ENCODE data around the gene MOB1B. TPM values are rescaled to one million over a fixed set of nuclear protein-coding genes. Genes with fewer than 3 reads are reported as not detected.
A peak's percentile ranks its signal among the peaks of the same experiment; 100 is the strongest.

The MOB1B gene
- total and polyA plus RNA-seq, 11 donors, result 4.8 to 22.9 (median 16.6) TPM

GRCh38 chr4:70935038-70935695, 33.0 kb downstream of the MOB1B start:
- H3K4me3 ChIP-seq, result no peak overlapping the region
- H3K4me1 ChIP-seq, result peaks cover 0 to 14% (median 0%) of the 10 kb centered on the region in 12 donors
- ATAC-seq (no peak), DNase-seq (no peak)
- intact Hi-C loops (cut with DNase I), result no loop called here
- peaks cover 0 to 5% (median 0%) of the 10 kb centered on the region in 12 donors for H3K9me3 ChIP-seq
- no peaks in the 10 kb centered on the region for H3K27me3 ChIP-seq
- H3K36me3 ChIP-seq, result no peaks in the 10 kb centered on the region
- WGBS, 4 donors, result 79 to 84% (median 82%) methylated on average over 7 of the region's 7 CpGs
- TF ChIP-seq, protein P1, sequence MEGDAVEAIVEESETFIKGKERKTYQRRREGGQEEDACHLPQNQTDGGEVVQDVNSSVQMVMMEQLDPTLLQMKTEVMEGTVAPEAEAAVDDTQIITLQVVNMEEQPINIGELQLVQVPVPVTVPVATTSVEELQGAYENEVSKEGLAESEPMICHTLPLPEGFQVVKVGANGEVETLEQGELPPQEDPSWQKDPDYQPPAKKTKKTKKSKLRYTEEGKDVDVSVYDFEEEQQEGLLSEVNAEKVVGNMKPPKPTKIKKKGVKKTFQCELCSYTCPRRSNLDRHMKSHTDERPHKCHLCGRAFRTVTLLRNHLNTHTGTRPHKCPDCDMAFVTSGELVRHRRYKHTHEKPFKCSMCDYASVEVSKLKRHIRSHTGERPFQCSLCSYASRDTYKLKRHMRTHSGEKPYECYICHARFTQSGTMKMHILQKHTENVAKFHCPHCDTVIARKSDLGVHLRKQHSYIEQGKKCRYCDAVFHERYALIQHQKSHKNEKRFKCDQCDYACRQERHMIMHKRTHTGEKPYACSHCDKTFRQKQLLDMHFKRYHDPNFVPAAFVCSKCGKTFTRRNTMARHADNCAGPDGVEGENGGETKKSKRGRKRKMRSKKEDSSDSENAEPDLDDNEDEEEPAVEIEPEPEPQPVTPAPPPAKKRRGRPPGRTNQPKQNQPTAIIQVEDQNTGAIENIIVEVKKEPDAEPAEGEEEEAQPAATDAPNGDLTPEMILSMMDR (IDR thresholded peaks at IDR 0.05), result no peak
- no peak for TF ChIP-seq POLR2A (IDR thresholded peaks at IDR 0.05)
- no peak overlapping the region for H3K27ac ChIP-seq

DNA sequence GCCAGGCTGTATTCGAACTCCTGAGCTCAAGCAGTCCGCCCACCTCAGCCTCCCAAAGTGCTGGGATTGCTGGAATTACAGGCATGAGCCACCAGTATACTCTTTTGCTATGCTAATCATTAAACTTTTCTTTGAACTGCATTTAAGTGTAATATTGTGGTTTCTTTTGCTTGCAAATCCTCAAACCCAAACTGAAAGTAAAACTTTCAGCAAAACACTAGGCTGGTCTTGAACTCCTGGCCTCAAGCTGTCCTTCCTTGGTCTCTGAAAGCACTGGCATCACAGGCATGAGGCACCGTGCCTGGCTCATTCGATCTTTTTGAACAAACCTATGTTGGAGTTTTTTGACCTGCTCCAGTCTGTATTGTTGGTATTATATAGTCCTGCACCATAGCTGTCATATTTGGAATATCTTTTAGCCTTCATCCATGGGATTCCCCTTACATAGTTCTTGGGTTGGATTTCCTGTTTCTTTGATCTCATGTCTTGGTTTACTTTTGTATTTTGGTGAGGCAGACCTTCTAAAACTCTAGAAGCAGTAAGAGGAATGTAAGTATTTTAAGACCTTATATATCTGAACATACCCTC, 34.1 kb downstream of the MOB1B start:
- H3K27ac ChIP-seq, result no peak overlapping the region
- H3K36me3 ChIP-seq, result no peaks in the 10 kb centered on the region
- DNase-seq (no peak), ATAC-seq (no peak)
- peaks cover 0 to 5% (median 0%) of the 10 kb centered on the region in 12 donors for H3K9me3 ChIP-seq
- H3K4me1 ChIP-seq, result peaks cover 0 to 5% (median 0%) of the 10 kb centered on the region in 12 donors
- H3K4me3 ChIP-seq, result no peak overlapping the region
- intact Hi-C loops (cut with DNase I), result no loop called here
- H3K27me3 ChIP-seq, result no peaks in the 10 kb centered on the region
- TF ChIP-seq POLR2A (IDR thresholded peaks at IDR 0.05), result no peak
- TF ChIP-seq, protein P1 (IDR thresholded peaks at IDR 0.05), result no peak
- WGBS, 4 donors, result 93 to 99% (median 95%) methylated on average over 4 of the region's 4 CpGs

DNA sequence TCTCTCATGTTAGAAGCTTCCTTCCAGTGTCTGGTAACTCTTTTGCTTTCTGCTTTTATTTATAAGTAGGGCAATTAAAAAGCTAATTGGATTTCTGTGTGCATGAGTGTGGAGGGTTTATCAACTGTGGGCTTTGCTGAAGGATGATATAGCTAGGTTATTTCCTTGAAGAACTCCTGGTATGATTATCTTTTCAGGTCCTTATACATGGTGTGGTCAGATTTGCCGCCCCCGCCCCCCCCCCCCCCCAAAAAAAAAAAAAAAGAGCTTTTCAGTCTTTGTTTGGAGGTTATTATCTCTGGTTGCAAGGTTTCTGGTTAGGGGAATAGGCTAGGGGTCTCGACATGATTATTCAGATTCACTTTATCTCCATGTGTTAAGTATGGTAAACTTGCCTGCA, 35.9 kb downstream of the MOB1B start:
- Histone ChIP-seq H3K27me3 (no peaks in the 10 kb centered on the region), H3K36me3 (no peaks in the 10 kb centered on the region), H3K4me1 (peaks cover 0 to 5% (median 0%) of the 10 kb centered on the region in 12 donors), H3K4me3 (no peak overlapping the region), H3K27ac (no peak overlapping the region), H3K9me3 (peaks cover 0 to under 1% (median 0%) of the 10 kb centered on the region in 12 donors)
- DNase-seq (no peak), ATAC-seq (no peak)
- intact Hi-C loops (cut with DNase I), result no loop called here
- WGBS, 4 donors, result 60 to 71% (median 61%) methylated on average over 3 of the region's 3 CpGs
- TF ChIP-seq, protein P1 (IDR thresholded peaks at IDR 0.05), result no peak
- no peak for TF ChIP-seq POLR2A (IDR thresholded peaks at IDR 0.05)

DNA sequence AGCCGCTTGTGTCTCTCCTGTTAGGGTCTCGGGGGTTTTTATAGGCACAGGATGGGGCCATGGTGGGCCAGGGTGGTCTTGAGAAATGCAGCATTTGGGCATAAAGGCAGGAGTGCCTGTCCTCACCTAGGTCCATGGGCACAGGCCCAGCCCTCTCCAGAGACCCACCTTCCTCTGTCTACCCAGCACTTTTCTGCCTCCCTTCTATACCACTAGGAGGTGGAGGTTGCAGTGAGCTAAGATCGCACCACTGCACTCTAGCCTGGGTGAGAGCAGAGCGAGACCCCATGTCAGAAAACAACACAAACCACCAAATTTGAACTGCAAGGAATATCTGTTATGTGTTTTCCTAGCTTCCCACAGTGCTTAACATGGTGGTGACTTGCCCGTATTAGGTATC, 38.0 kb downstream of the MOB1B start:
- Histone ChIP-seq H3K4me3 (no peak overlapping the region), H3K4me1 (peaks cover 0 to 23% (median 0%) of the 10 kb centered on the region in 12 donors), H3K27ac (no peak overlapping the region), H3K27me3 (no peaks in the 10 kb centered on the region), H3K36me3 (no peaks in the 10 kb centered on the region), H3K9me3 (no peaks in the 10 kb centered on the region)
- ATAC-seq (peak in 1 of 4 donors; percentile 24), DNase-seq (no peak)
- TF ChIP-seq POLR2A (IDR thresholded peaks at IDR 0.05), result no peak
- TF ChIP-seq, protein P1 (IDR thresholded peaks at IDR 0.05), result no peak
- intact Hi-C loops (cut with DNase I), result no loop called here
- 97 to 100% (median 99%) methylated on average over 5 of the region's 5 CpGs for WGBS, 4 donors
